HG03060 (cell line): ENCODE results near the gene COX14.

Source experiments
- ATAC-seq: cut with Tn5 transposase; IDR thresholded peaks from one replicate; pipeline ENCODE4 v1.9.1; 2021; ENCODE audit warnings: low read depth, moderate number of reproducible peaks; ENCODE audit not compliant: unreplicated experiment

Gene COX14

GRCh38 chr12:50084775-50085614 lies 27.0 kb upstream of the COX14 start, which contains the start of gene SMARCD1:
TSS of gene SMARCD1 (plus strand) at chr12:50085342. CDS start at chr12:50085370, 28 bp downstream.
- ATAC-seq, result no peak

GRCh38 chr12:50085615-50086072 lies 26.4 kb upstream of the COX14 start:
- ATAC-seq, result no peak

DNA sequence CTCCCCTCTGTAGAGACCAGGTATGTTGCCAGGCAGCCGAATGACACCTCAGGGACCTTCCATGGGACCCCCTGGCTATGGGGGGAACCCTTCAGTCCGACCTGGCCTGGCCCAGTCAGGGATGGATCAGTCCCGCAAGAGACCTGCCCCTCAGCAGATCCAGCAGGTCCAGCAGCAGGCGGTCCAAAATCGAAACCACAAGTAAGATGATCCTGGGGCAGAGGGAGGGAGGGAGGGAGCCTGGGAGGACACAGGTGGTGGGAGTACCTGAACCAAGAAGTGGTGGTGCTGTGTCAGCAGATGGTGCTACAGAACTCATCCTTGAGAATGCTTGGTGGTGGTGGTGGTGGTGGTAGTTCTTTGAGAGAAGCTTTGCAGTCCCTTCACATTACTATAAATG lies 25.9 kb upstream of the COX14 start:
- ATAC-seq, result no peak

DNA sequence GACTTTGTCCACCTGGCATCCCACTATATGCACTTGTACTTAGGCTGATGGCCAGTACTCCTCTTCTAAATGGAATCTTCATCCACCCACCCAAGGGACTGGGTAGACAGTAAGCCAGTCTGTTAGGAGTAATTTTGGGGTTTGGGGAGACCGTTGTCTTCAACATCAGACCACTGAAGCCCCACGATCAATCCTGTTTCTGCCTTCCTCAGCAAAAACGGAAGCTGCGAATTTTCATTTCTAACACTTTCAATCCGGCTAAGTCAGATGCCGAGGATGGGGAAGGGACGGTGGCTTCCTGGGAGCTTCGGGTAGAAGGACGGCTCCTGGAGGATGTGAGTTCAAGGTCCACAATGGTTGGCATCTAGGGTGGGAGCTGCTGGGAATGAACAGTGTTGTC lies 24.9 kb upstream of the COX14 start:
- ATAC-seq, result no peak

GRCh38 chr12:50087995-50088394 lies 24.0 kb upstream of the COX14 start:
- no peak for ATAC-seq

GRCh38 chr12:50088577-50089335 lies 23.3 kb upstream of the COX14 start:
- no peak for ATAC-seq

GRCh38 chr12:50089730-50090129 lies 22.3 kb upstream of the COX14 start:
- no peak for ATAC-seq

GRCh38 chr12:50090391-50090790 lies 21.6 kb upstream of the COX14 start:
- ATAC-seq, result no peak

DNA sequence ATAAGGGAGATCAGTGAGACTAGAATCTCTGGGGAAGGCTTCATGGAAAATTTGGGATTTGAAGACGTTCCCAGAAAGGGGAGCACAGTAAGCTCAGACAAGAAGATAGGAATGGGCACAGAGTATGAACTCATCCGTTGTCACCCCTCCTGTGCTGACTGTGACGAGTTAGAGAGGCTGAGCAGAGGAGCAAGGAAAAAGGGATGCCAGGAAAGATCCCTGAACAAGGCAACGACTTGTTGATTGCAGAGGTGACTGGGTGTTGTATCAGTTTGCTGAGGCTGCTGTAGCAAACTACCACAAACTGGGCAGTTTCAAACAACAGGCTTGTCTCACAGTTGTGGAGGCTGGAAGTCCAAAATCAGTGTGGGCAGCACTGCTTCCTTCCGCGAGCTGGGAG lies 14.1 kb upstream of the COX14 start:
- no peak for ATAC-seq

- ATAC-seq, result no peak
Observed at GRCh38 chr12:50099302-50100008, 12.6 kb upstream of the COX14 start.

DNA sequence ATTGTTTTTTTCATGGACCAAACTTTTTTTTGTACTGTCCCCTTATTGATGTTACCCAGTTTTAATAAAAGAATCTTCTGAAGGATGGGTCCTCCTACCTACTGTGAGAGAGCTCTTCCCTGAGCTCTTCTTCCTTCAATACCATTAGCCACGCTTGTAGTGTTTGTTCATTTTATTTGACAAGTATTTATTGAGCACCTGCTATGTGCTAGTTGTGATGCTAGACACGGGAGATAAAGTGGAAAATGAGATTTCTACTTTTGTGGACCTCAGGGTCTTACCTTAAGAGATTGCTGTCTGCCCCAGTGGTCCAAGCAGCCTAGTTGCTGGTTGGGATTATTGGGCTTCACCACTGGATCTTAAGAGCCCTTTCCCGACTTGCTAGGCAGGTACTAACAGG lies 11.5 kb upstream of the COX14 start:
- no peak for ATAC-seq

DNA sequence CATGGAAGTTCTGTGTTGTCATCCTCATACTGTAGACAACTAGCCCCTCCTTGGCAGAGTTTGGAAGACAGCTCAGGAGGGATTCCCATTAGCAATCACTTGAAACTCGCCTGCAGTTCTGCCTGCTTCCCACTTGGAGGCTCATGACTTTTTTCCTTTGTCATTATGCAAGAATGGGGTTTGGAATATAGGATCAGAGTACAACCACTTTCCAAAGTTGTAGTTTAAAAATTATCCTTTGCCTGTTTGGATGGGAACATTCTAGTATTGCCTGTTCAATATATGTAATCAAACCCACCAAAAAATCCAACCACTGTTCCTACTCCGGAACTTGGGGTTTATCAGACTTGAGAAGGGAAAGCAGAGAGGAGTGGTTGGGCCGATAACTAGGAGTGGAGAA lies 10.4 kb upstream of the COX14 start:
- ATAC-seq, result no peak

DNA sequence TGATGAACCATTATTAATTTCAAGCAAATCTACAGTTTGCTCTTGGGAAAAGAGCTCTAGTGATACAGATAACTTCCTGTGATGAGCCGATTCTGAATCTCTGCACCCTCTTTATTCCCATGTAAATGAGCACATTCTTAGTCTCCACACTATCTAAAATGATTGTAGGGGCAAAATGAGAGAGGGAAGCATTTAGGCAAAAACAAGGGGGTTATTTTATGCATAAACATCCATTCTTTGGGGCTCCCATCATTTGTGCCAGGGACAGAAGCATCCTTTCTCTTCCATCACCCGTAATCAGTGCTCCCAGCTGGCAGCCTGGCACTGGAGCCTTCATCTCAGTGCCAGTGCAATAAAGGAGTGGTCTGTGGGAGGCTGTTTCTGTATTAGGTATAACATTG lies 9.9 kb upstream of the COX14 start:
- ATAC-seq, result no peak

DNA sequence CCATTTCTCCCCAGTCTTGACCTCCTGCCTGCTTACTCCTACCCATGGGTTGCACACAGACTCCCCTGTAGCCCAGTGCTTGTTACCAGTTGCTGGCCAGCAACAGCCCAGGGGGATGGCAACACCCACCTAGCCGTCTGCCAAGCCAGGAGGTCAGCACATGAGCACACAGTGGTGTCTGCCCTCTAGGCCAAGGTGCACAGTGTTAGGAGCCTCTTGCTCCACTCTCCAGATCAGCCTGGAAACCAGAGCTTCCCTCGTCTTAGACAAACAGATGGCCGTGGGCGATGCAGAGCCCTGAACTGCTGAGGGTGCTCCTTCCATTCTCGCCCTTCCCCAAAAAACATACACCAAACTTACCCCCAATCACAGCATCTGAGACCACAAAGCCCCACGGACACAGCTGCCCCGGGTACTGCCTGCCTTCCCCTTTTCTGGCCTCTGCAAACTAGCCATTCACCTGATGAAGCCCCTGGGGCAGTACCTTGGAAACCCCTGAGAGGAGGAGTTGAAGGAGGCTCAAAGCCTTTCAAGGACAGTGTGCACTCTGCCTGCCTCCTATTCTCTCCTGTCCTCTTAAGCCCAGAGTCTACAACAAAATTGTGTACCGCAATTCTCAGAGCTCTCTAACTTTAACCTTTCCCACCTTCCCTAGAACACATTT lies 9.3 kb upstream of the COX14 start:
- no peak for ATAC-seq

DNA sequence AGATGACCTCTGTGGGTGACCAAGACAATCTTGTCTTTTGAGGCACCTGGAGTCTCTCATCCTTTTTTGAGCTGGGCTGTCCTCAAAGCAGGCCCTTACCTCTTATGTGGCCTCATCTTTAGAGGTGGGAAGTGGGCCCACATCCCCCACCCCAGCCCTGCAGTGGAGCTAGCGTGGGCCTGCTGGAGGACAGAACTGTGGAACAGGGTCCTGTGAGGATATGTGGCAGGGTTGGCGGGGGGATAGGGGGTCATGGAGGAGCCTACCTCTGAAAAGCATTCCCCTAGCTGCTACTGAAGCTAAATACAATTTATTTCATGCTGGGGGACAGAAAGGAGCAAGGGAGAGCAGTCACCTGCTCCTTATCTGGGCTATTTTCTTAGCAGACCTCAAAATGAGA lies 8.7 kb upstream of the COX14 start:
- ATAC-seq, result no peak

- no peak for ATAC-seq
Observed at GRCh38 chr12:50103767-50104321, 8.2 kb upstream of the COX14 start, which contains the start of gene GPD1. TSS of gene GPD1 (plus strand) at chr12:50104008. CDS start at chr12:50104051, 43 bp downstream.

DNA sequence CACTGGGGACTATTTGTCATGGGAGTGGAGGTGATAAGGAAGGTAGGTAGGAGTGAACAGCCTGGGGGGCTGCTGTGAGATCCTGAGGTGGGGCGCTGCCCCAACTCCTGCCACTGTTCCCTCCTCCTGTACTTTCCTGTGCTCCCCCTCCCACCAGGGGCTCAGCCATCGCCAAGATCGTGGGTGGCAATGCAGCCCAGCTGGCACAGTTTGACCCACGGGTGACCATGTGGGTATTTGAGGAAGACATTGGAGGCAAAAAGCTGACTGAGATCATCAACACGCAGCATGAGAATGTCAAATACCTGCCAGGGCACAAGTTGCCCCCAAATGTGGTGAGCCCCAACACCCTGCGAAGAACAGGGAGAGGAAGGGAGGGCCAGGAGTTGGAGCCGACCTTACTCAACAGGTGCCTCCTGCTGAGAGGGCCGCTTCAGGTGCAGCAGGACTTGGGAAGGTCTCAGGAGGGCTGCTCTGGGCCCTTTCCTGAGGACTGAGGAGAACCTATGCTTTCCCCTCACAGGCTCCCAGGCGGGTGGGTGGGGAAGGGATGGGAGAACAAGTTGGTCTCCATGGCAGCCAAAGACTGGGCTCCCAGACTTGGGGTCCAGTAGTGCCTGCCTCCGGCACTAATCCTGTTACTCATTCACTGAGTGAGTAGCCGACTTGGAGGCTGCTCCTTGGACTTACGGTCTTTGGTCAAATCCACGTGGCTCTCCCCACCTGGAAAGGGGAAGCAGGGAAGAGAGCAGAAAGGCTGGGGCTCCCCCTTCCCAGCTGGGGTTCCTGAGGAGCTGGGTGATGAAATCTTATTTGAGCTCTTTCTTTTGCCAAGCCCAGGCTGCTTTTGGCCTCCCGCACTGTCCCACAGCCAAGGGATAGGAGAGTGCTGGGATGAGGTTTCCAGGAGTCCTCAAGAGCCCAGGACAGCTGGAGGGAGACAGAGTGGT lies 7.3 kb upstream of the COX14 start:
- ATAC-seq, result no peak

GRCh38 chr12:50105913-50106450 lies 6.1 kb upstream of the COX14 start:
- no peak for ATAC-seq

DNA sequence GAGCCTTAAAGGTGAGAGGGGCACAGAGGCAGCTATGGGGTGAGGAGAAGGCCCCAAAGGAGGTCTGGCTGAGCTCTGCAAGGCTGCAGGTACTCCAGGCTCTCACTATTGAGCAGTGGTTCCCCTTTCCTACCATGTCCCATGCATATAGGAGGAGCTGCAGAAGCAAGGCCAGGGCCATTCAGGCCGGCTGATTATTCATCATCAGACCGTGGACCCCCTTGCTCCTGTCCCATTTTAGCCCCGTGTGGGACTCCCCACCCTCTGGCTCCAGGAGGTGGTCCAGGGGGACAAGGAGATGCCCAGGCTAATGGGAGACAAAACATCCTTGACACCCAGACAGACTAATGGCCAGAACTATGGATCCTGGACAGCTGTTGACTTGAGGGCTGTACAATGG lies 5.1 kb upstream of the COX14 start:
- no peak for ATAC-seq
